Measurements from ENCODE around the gene JMJD8. TPM values are rescaled to one million over a fixed set of nuclear protein-coding genes. Genes with fewer than 3 reads are reported as not detected.
A peak's percentile ranks its signal among the peaks of the same experiment; 100 is the strongest.

The JMJD8 gene
- total and polyA plus RNA-seq, 9 of the 15 experiments (the other 6 are each of a cell fraction or from before 2014, with no cell fraction given): 1.2 to 50.6 (median 29.3) TPM

DNA sequence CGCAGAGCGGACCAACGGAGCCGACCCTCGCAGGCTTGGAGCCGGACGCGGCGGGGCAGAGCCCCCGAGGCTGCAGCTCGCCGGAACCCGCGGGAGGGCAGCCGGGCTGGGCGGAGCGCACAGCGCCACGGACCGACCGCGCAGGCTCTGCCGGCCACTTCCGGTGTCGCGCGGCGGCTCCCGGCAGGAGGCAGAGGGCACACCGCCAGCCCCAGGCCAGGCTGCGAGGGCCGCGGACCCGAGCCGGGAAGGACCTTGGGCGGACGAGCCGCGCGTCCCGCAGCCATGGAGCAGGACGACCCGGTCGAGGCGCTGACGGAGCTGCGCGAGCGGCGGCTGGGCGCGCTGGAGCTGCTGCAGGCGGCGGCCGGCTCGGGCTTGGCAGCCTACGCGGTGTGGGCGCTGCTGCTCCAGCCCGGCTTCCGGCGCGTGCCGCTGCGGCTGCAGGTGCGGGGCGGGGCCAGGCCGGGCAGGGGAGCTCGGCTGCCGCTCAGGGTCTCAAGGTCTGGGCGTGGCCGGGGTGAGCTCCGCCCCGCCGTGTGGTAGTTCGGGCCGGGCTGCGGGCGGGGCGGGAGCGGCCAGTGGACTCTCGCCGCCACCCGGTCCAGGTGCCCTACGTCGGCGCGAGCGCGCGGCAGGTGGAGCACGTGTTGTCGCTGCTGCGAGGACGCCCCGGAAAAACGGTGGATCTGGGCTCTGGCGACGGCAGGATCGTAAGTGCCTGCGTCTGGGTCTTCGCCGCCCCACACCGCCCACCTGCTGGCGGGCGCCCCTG lies 37.0 kb upstream of the JMJD8 start, which contains the start of gene ANTKMT (continued):
- TF ChIP-seq VEZF1 (CRISPR knock-in tag; IDR thresholded peaks at IDR 0.05): peak; percentile 71
- no peak for TF ChIP-seq TOE1 (IDR thresholded peaks at IDR 0.05; ENCODE audit: borderline replicate concordance)
- peak; percentile 96; the same call in 1 of the 2 replicates for TF ChIP-seq TOE1 (CRISPR knock-in tag; IDR thresholded peaks at IDR 0.05; ENCODE audit: borderline replicate concordance, low read depth)
- no peak for TF ChIP-seq ZNF696 (CRISPR knock-in tag; conservative IDR thresholded peaks at IDR 0.05)
- TF ChIP-seq SUPT5H (IDR thresholded peaks at IDR 0.05): peak; percentile 66
- peak; percentile 42 for TF ChIP-seq RBM25 (IDR thresholded peaks at IDR 0.05; ENCODE audit: low read depth, low read length, severe bottlenecking)
- peak; percentile 64; the same call in 1 of the 2 replicates for TF ChIP-seq DIDO1 (tag; IDR thresholded peaks at IDR 0.05; ENCODE audit: low read depth)
- TF ChIP-seq TFAM (CRISPR knock-in tag; conservative IDR thresholded peaks at IDR 0.05): no peak

Measured in K562 (cell line).